Vagina (tissue), 2 donors: ENCODE data around the gene NDUFA7. TPM values are rescaled to one million over a fixed set of nuclear protein-coding genes. Genes with fewer than 3 reads are reported as not detected.
A peak's percentile ranks its signal among the peaks of the same experiment; 100 is the strongest.
"Not testable (repeated sequence)": the region's sequence is repeated elsewhere in the genome, so short reads cannot be mapped to it uniquely, and the experiment has no call there.

Experiments
- DNase-seq, 2 donors: peaks; one replicate each; pipeline ENCODE4 v3.0.0-alpha.2; 2017; ENCODE audit errors: extremely low spot score in 2 of 2
- H3K27ac ChIP-seq: fragments of 200-600 bp; sonication (generic); one replicate; pipeline ENCODE4 v1.5.1; 2019
- H3K27me3 ChIP-seq: fragments of 200-600 bp; sonication (generic); one replicate; pipeline ENCODE4 v1.5.1; 2019
- H3K36me3 ChIP-seq, 2 donors: fragments of 200-600 bp; sonication (generic); one replicate each; pipeline ENCODE4 v1.5.1; 2017 to 2019
- H3K4me1 ChIP-seq: fragments of 200-600 bp; sonication (generic); one replicate; pipeline ENCODE4 v1.5.1; 2019
- H3K4me3 ChIP-seq, 2 donors: fragments of 200-600 bp; sonication (generic); 1 replicate in 1 of 2; 2 replicates in 1 of 2; pipeline ENCODE4 v1.5.1; 2016 to 2019
- H3K9me3 ChIP-seq: fragments of 200-600 bp; sonication (generic); one replicate; pipeline ENCODE4 v1.5.1; 2019
- CTCF ChIP-seq, 3 experiments: fragments of 450-650 bp in 2 of 3; fragments of 200-600 bp in 1 of 3; sonication (generic) in 1 of 3; IDR thresholded peaks; one replicate each; pipeline ENCODE4 v1.5.1; 2017 to 2019; ENCODE audit warnings: antibody characterized with exemption in 3 of 3, mild to moderate bottlenecking in 2 of 3, moderate library complexity in 2 of 3
- POLR2A ChIP-seq, 2 donors: fragments of 450-650 bp; IDR thresholded peaks; one replicate each; pipeline ENCODE4 v1.6.1; 2017; ENCODE audit warnings: antibody characterized with exemption in 2 of 2, mild to moderate bottlenecking in 2 of 2, moderate library complexity in 2 of 2
- POLR2AphosphoS5 ChIP-seq, 2 donors: sonication (generic); formaldehyde crosslinking; IDR thresholded peaks; one replicate each; pipeline ENCODE4 v1.9.0; 2017; ENCODE audit warnings: antibody characterized with exemption in 2 of 2, mild to moderate bottlenecking in 2 of 2, low read depth in 1 of 2; ENCODE audit not compliant: insufficient read depth in 1 of 2
- intact Hi-C: fragments of 100-400 bp; cut with DNase I; formaldehyde crosslinking; loops from one replicate; pipeline ENCODE4 v1.15.1; 2023
- total RNA-seq: library from RNA; depleted of rRNA; stranded (reverse); fragments of >200 nt; gene quantifications from one replicate; pipeline ENCODE4 v1.2.3, GENCODE V29; 2016

The NDUFA7 gene
- total RNA-seq, 1 donor from 2014 or later = 24.6 TPM

GRCh38 chr19:8358948-8359347 lies 37.8 kb upstream of the NDUFA7 start:
- no peak for TF ChIP-seq CTCF (IDR thresholded peaks at IDR 0.05)
- TF ChIP-seq POLR2A (IDR thresholded peaks at IDR 0.05) = no peak
- no peak for TF ChIP-seq POLR2AphosphoS5 (IDR thresholded peaks at IDR 0.05; ENCODE audit: insufficient read depth in 1 of 2, low read depth in 1 of 2)

GRCh38 chr19:8357007-8357521 lies 35.9 kb upstream of the NDUFA7 start:
- Histone ChIP-seq H3K4me1 (peaks cover 19% of the 10 kb centered on the region), H3K4me3 (no peak overlapping the region), H3K36me3 (no peaks in the 10 kb centered on the region), H3K9me3 (no peaks in the 10 kb centered on the region), H3K27me3 (no peaks in the 10 kb centered on the region), H3K27ac (no peak overlapping the region)
- no peak for DNase-seq
- TF ChIP-seq POLR2AphosphoS5 (IDR thresholded peaks at IDR 0.05; ENCODE audit: insufficient read depth in 1 of 2, low read depth in 1 of 2) = no peak
- TF ChIP-seq CTCF (IDR thresholded peaks at IDR 0.05) = no peak
- no peak for TF ChIP-seq POLR2A (IDR thresholded peaks at IDR 0.05)
- intact Hi-C loops = loop anchor here (5.0 to 10.0 kb wide), 2 partner anchors 35 to 148 kb away; partner anchors contain the start of genes PRAM1 and RAB11B

More at GRCh38 chr19:8358948-8359347, 37.8 kb upstream of the NDUFA7 start:
- Histone ChIP-seq H3K36me3 (no peaks in the 10 kb centered on the region), H3K9me3 (no peaks in the 10 kb centered on the region), H3K4me3 (no peak overlapping the region), H3K27ac (no peak overlapping the region), H3K27me3 (no peaks in the 10 kb centered on the region), H3K4me1 (peaks cover 34% of the 10 kb centered on the region)
- intact Hi-C loops = loop anchor here (5.0 to 10.0 kb wide), 2 partner anchors 33 to 146 kb away; partner anchors contain the start of genes PRAM1 and RAB11B
- DNase-seq = no peak

GRCh38 chr19:8355631-8356402 lies 34.6 kb upstream of the NDUFA7 start:
- peaks cover 9% of the 10 kb centered on the region for H3K4me1 ChIP-seq
- DNase-seq = no peak
- H3K27ac ChIP-seq = peak overlapping the region; percentile 3
- no peak overlapping the region for H3K4me3 ChIP-seq
- intact Hi-C loops = loop anchor here (5.0 to 10.0 kb wide), 2 partner anchors 36 to 149 kb away; partner anchors contain the start of genes PRAM1 and RAB11B
- H3K27me3 ChIP-seq = no peaks in the 10 kb centered on the region
- no peaks in the 10 kb centered on the region for H3K36me3 ChIP-seq
- TF ChIP-seq POLR2AphosphoS5 (IDR thresholded peaks at IDR 0.05; ENCODE audit: insufficient read depth in 1 of 2, low read depth in 1 of 2) = peak in 1 of 2 donors; percentile 51
- TF ChIP-seq POLR2A (IDR thresholded peaks at IDR 0.05) = no peak
- no peak for TF ChIP-seq CTCF (IDR thresholded peaks at IDR 0.05)
- H3K9me3 ChIP-seq = no peaks in the 10 kb centered on the region

- DNase-seq, H3K4me1 ChIP-seq, H3K4me3 ChIP-seq, H3K36me3 ChIP-seq, H3K9me3 ChIP-seq, H3K27ac ChIP-seq, H3K27me3 ChIP-seq: not testable (repeated sequence)
- intact Hi-C loops = loop anchor here (10.0 kb wide), 1 partner anchor 152 kb away; the partner anchor contains the start of gene PRAM1
Measured at GRCh38 chr19:8352845-8353244, 31.7 kb upstream of the NDUFA7 start.

GRCh38 chr19:8352134-8352827 lies 31.1 kb upstream of the NDUFA7 start:
- Histone ChIP-seq H3K4me1 (peaks cover 9% of the 10 kb centered on the region), H3K27me3 (no peaks in the 10 kb centered on the region), H3K36me3 (no peaks in the 10 kb centered on the region), H3K9me3 (no peaks in the 10 kb centered on the region), H3K27ac (no peak overlapping the region), H3K4me3 (peak overlapping the region in 1 of 2 donors; percentile 16)
- no peak for DNase-seq
- intact Hi-C loops = loop anchor here (10.0 kb wide), 1 partner anchor 153 kb away; the partner anchor contains the start of gene PRAM1
- TF ChIP-seq CTCF (IDR thresholded peaks at IDR 0.05) (no peak), POLR2A (IDR thresholded peaks at IDR 0.05) (no peak), POLR2AphosphoS5 (IDR thresholded peaks at IDR 0.05; ENCODE audit: insufficient read depth in 1 of 2, low read depth in 1 of 2) (no peak)

GRCh38 chr19:8349629-8350372 lies 28.6 kb upstream of the NDUFA7 start:
- H3K9me3 ChIP-seq, H3K27me3 ChIP-seq, DNase-seq, H3K4me1 ChIP-seq, H3K36me3 ChIP-seq, H3K27ac ChIP-seq, H3K4me3 ChIP-seq: not testable (repeated sequence)
- intact Hi-C loops = loop anchor here (2.0 to 10.0 kb wide), 2 partner anchors 97 to 155 kb away; partner anchors contain the start of gene PRAM1
